Peyer's patch (tissue), 4 donors: ENCODE results near the gene SLC15A1.

Experiments
- CTCF ChIP-seq, 6 experiments: fragments of 450-650 bp in 4 of 6; fragments of 200-600 bp in 2 of 6; sonication (generic) in 1 of 6; IDR thresholded peaks; one replicate each; pipeline ENCODE4 v1.5.1; 2017 to 2019; ENCODE audit warnings: antibody characterized with exemption in 6 of 6, mild to moderate bottlenecking in 3 of 6, moderate library complexity in 1 of 6
- POLR2A ChIP-seq, 2 donors: fragments of 450-650 bp; IDR thresholded peaks; one replicate each; pipeline ENCODE4 v1.5.1; 2017; ENCODE audit warnings: antibody characterized with exemption in 2 of 2, mild to moderate bottlenecking in 2 of 2, moderate library complexity in 2 of 2

GRCh38 chr13:98800078-98800477 lies 47.6 kb upstream of the SLC15A1 start:
- TF ChIP-seq CTCF (IDR thresholded peaks at IDR 0.05) (no peak), POLR2A (IDR thresholded peaks at IDR 0.05) (no peak)
